B cell (primary cell): ENCODE results near the gene GAGE13. TPM values are rescaled to one million over a fixed set of nuclear protein-coding genes. Genes with fewer than 3 reads are reported as not detected.

Experiments
- ATAC-seq: fragments of 200-7000 bp; cut with Tn5 transposase; one replicate; pipeline ENCODE4 v1.10.0; 2021; ENCODE audit warnings: low read depth, mild to moderate bottlenecking, moderate number of reproducible peaks, moderate library complexity
- CTCF ChIA-PET: fragments of 350-600 bp; sonication (Branson Sonifier 250); formaldehyde crosslinking; loops from one replicate; lab custom pipeline; 2021; ENCODE audit warnings: antibody characterized with exemption, inconsistent platforms; lab: Charles Lee
- POLR2A ChIA-PET: fragments of 350-600 bp; sonication (Branson Sonifier 250); formaldehyde crosslinking; loops from one replicate; lab custom pipeline; 2021; ENCODE audit warnings: antibody characterized with exemption; lab: Charles Lee
- DNase-seq: peaks from one replicate; pipeline ENCODE4 v3.0.0; 2013
- H2AFZ ChIP-seq: 2 replicates; pipeline ENCODE4 v1.6.1; 2012; ENCODE audit warnings: mild to moderate bottlenecking, low read depth, low read length; ENCODE audit not compliant: insufficient read depth, poor library complexity, severe bottlenecking
- H3K27ac ChIP-seq, 2 donors: 1 replicate in 1 of 2; 2 replicates in 1 of 2; pipeline ENCODE4 v1.5.1; 2012 to 2013; ENCODE audit warnings: low read length in 2 of 2, mild to moderate bottlenecking in 2 of 2, moderate library complexity in 1 of 2
- H3K27me3 ChIP-seq, 4 experiments: fragments of 200-600 bp in 1 of 4; sonication (generic) in 1 of 4; replicated peaks in 1 of 4; 1 replicate in 2 of 4; 2 replicates in 2 of 4; pipeline versions ENCODE4 v1.6.1 to v1.7.0; 2013 to 2016; ENCODE audit warnings: low read length in 3 of 4, mild to moderate bottlenecking in 2 of 4, mixed read lengths in 1 of 4, moderate library complexity in 1 of 4; ENCODE audit not compliant: insufficient read depth in 4 of 4, control insufficient read depth in 3 of 4; ENCODE audit errors: control extremely low read depth in 1 of 4
- H3K36me3 ChIP-seq, 2 experiments: replicated peaks in 1 of 2; 1 replicate in 1 of 2; 2 replicates in 1 of 2; pipeline versions ENCODE4 v1.6.1 to v1.7.1; 2013; ENCODE audit warnings: low read length in 1 of 2; ENCODE audit not compliant: insufficient read depth in 2 of 2, control insufficient read depth in 1 of 2; ENCODE audit errors: control extremely low read depth in 1 of 2, extremely low read depth in 1 of 2
- H3K4me1 ChIP-seq, 2 donors: fragments of 200-600 bp in 1 of 2; sonication (generic) in 1 of 2; 1 replicate in 1 of 2; 2 replicates in 1 of 2; pipeline versions ENCODE4 v1.5.1 to v1.6.1; 2013 to 2017; ENCODE audit warnings: low read length in 2 of 2; ENCODE audit not compliant: control insufficient read depth in 2 of 2, insufficient read depth in 2 of 2
- H3K4me2 ChIP-seq: replicated peaks from 2 replicates; pipeline ENCODE3; 2012; ENCODE audit warnings: mild to moderate bottlenecking, low read depth, low read length; ENCODE audit not compliant: poor library complexity, severe bottlenecking
- H3K4me3 ChIP-seq, 5 experiments: fragments of 200-600 bp in 1 of 5; sonication (generic) in 1 of 5; 1 replicate in 3 of 5; 2 replicates in 2 of 5; pipeline versions ENCODE4 v1.5.1 to v1.7.0; 2011 to 2016; ENCODE audit warnings: low read length in 4 of 5, mild to moderate bottlenecking in 4 of 5, low read depth in 2 of 5, control low read depth in 1 of 5, moderate library complexity in 1 of 5; ENCODE audit not compliant: insufficient read depth in 1 of 5; ENCODE audit errors: control extremely low read depth in 1 of 5, extremely low read depth in 1 of 5
- H3K79me2 ChIP-seq: fragments of 200-600 bp; sonication (generic); one replicate; pipeline ENCODE4 v1.6.0; 2016; ENCODE audit warnings: low read length; ENCODE audit not compliant: control insufficient read depth, insufficient read depth
- H3K9ac ChIP-seq: fragments of 200-600 bp; sonication (generic); 2 replicates; pipeline ENCODE4 v1.6.1; 2017; ENCODE audit warnings: mild to moderate bottlenecking, low read length, moderate library complexity
- H3K9me3 ChIP-seq, 3 donors: one replicate each; pipeline versions ENCODE4 v1.6.1 to v1.7.1; 2013; ENCODE audit warnings: low read length in 2 of 3; ENCODE audit not compliant: control insufficient read depth in 2 of 3, insufficient read depth in 1 of 3; ENCODE audit errors: control extremely low read depth in 1 of 3
- H4K20me1 ChIP-seq: 2 replicates; pipeline ENCODE4 v1.6.0; 2012; ENCODE audit warnings: mild to moderate bottlenecking, low read length; ENCODE audit not compliant: insufficient read depth, control insufficient read depth, poor library complexity, severe bottlenecking
- H3K27ac Mint-ChIP-seq: one replicate; pipeline ENCODE4 v1.8.0; 2021; ENCODE audit warnings: mixed read lengths
- H3K27me3 Mint-ChIP-seq: one replicate; pipeline ENCODE4 v1.8.0; 2021; ENCODE audit warnings: mixed read lengths
- H3K4me1 Mint-ChIP-seq: one replicate; pipeline ENCODE4 v1.8.0; 2021; ENCODE audit warnings: mixed read lengths
- H3K4me3 Mint-ChIP-seq: one replicate; pipeline ENCODE4 v1.8.0; 2021; ENCODE audit warnings: mixed read lengths
- H3K9me3 Mint-ChIP-seq: one replicate; pipeline ENCODE4 v1.8.0; 2022; ENCODE audit warnings: mixed read lengths; ENCODE audit not compliant: insufficient read depth
- EZH2 ChIP-seq: IDR thresholded peaks from 2 replicates; pipeline ENCODE4 v1.6.1; 2012; ENCODE audit warnings: borderline replicate concordance, low read depth, mild to moderate bottlenecking, moderate library complexity, low read length; ENCODE audit not compliant: insufficient read depth, poor library complexity, severe bottlenecking
- WGBS: methylation state at CpG from one replicate; pipeline ENCODE4 v1.1.5; 2013; ENCODE audit warnings: missing lambda C conversion rate; ENCODE audit not compliant: insufficient coverage; 5-methylcytosine and 5-hydroxymethylcytosine counted together
- intact Hi-C: fragments of 100-400 bp; cut with micrococcal nuclease; formaldehyde crosslinking; loops from one replicate; pipeline ENCODE4 v1.10.0; 2022
- polyA plus RNA-seq: library from polyadenylated mRNA; depleted of rRNA; stranded (reverse); fragments of >200 nt; gene quantifications from 2 replicates; pipeline ENCODE4 v1.2.3, GENCODE V29; 2012
- total RNA-seq, 2 donors: library from RNA; stranded (reverse); fragments of 120-200 nt in 1 of 2; gene quantifications; 1 replicate in 1 of 2; 2 replicates in 1 of 2; pipeline versions ENCODE4 v1.2.3 to v1.2.4, GENCODE V29; 2013 to 2022
- TF ChIP-seq, protein P1 (sequence below): fragments of 200-600 bp; IDR thresholded peaks from one replicate; pipeline ENCODE4 v1.8.0; 2022; ENCODE audit warnings: antibody characterized with exemption, mild to moderate bottlenecking

GAGE13 gene
- total and polyA plus RNA-seq, 2 donors (not counting 1 experiment from before 2014, with no cell fraction given) = not detected

DNA sequence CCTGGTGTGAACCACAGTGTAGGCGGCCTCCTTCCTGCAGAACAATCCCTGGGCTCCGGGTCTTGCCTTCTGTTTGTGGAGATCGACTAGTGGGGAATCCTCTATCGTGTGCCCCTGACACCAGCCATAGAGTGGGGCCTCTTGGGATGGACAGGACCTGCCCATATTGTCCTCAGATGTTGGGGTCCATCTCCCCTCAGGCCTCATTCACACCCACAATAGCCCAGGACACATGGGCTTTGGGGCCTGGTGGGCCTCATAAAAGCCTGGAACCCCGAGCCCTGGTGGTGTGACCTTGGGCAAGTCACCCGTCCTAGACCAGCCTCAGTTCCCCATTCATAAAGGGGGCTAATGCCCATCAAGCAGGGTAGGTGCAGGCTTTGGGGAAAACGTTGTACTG, 41.2 kb upstream of the GAGE13 start:
- no peak for ATAC-seq
- Histone ChIP-seq H3K79me2 (no peaks in the 10 kb centered on the region), H3K27ac (no peak overlapping the region), H2AFZ (no peak overlapping the region), H3K27me3 (no peaks in the 10 kb centered on the region), H3K4me1 (peaks cover 0 to 9% of the 10 kb centered on the region in 2 donors), H4K20me1 (no peaks in the 10 kb centered on the region), H3K36me3 (no peaks in the 10 kb centered on the region), H3K9me3 (no peaks in the 10 kb centered on the region), H3K9ac (no peak overlapping the region), H3K4me3 (no peak overlapping the region), H3K4me2 (no peak overlapping the region)
- no peaks in the 10 kb centered on the region for H3K27me3 Mint-ChIP-seq
- no peak for TF ChIP-seq EZH2
- TF ChIP-seq, protein P1, sequence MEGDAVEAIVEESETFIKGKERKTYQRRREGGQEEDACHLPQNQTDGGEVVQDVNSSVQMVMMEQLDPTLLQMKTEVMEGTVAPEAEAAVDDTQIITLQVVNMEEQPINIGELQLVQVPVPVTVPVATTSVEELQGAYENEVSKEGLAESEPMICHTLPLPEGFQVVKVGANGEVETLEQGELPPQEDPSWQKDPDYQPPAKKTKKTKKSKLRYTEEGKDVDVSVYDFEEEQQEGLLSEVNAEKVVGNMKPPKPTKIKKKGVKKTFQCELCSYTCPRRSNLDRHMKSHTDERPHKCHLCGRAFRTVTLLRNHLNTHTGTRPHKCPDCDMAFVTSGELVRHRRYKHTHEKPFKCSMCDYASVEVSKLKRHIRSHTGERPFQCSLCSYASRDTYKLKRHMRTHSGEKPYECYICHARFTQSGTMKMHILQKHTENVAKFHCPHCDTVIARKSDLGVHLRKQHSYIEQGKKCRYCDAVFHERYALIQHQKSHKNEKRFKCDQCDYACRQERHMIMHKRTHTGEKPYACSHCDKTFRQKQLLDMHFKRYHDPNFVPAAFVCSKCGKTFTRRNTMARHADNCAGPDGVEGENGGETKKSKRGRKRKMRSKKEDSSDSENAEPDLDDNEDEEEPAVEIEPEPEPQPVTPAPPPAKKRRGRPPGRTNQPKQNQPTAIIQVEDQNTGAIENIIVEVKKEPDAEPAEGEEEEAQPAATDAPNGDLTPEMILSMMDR = no peak
- no peak overlapping the region for H3K4me3 Mint-ChIP-seq
- no peak for DNase-seq
- H3K27ac Mint-ChIP-seq = no peak overlapping the region
- H3K4me1 Mint-ChIP-seq = no peaks in the 10 kb centered on the region
- ChIA-PET CTCF (no interaction called here), POLR2A (no interaction called here)
- 87% methylated on average over 4 of the region's 7 CpGs for WGBS
- intact Hi-C loops = no loop called here
- no peaks in the 10 kb centered on the region for H3K9me3 Mint-ChIP-seq

DNA sequence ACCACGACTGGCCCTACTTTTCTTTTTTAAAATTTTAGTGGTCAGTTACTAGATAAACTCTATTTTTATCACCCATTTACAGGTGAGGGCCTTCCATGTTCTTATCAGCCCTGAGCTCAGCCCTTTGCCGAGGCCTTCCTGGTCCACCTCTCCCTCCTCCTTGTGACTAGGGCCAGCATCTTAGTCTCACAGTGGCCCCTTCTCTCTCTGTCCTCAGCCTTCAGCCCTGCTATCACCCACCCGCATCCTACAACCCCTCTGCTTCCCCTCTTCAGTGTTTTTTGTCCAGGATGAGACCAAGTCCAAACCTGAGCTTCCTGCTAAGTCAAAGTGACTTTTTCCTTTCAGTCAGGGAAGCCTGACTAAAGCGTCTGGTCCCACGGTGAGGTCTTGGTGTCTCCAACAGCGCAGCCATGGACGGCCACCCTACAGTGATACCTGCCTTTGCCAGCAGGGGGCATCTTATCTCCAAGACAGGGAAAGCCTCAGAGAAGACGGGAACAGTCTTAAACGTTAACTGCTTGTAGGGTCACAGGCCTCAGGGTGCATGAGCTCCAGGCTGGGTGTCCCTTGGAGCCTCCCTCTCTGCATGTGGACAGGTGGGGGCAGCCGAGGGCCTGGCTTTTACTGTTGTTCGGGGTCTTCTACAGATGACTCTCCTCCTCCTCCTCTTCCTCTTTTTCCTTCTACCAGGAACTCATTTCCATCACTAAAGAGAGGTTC, 39.6 kb upstream of the GAGE13 start:
- intact Hi-C loops = loop anchor here (2.0 kb wide), 1 partner anchor 463 kb away; no protein-coding TSS in a partner anchor
- TF ChIP-seq, protein P1 = peak; percentile 55
- TF ChIP-seq EZH2 = no peak
- Mint-ChIP-seq H3K4me1 (no peaks in the 10 kb centered on the region), H3K27me3 (no peaks in the 10 kb centered on the region), H3K9me3 (no peaks in the 10 kb centered on the region), H3K4me3 (no peak overlapping the region), H3K27ac (no peak overlapping the region)
- Histone ChIP-seq H3K27me3 (no peaks in the 10 kb centered on the region), H3K9ac (no peak overlapping the region), H3K4me1 (peaks cover 0 to 9% of the 10 kb centered on the region in 2 donors), H2AFZ (no peak overlapping the region), H4K20me1 (no peaks in the 10 kb centered on the region), H3K9me3 (no peaks in the 10 kb centered on the region), H3K4me2 (peak overlapping the region; percentile 14), H3K36me3 (no peaks in the 10 kb centered on the region), H3K79me2 (no peaks in the 10 kb centered on the region), H3K27ac (no peak overlapping the region), H3K4me3 (no peak overlapping the region)
- CTCF ChIA-PET = interaction anchor here (0.5 to 0.6 kb wide), 2 partner anchors 9 to 18 kb away, joined by 3 read pairs; no protein-coding TSS in a partner anchor
- ATAC-seq = peak; percentile 49
- WGBS = 28% methylated on average over 6 of the region's 11 CpGs
- peak; percentile 56 for DNase-seq
- POLR2A ChIA-PET = no interaction called here
